ENCODE data around the gene ANAPC10. TPM values are rescaled to one million over a fixed set of nuclear protein-coding genes. Genes with fewer than 3 reads are reported as not detected.

Gene ANAPC10
- total and polyA plus RNA-seq, 2 donors (not counting 3 experiments of a cell fraction or from before 2014, with no cell fraction given), result 15.7 to 24.0 TPM

- ChIA-PET POLR2A (no interaction called here), CTCF (no interaction called here)
- no peaks in the 10 kb centered on the region for H3K4me1 ChIP-seq (ENCODE audit: control insufficient read depth, extremely low read depth, insufficient read depth, low read length)
- no peak for TF ChIP-seq MYC (IDR thresholded peaks at IDR 0.05; ENCODE audit: low read depth, low read length)
- BruUV-seq (replicated peaks), result no TSS peak
- no peaks in the 10 kb centered on the region for H4K20me1 ChIP-seq (replicated peaks; ENCODE audit: control insufficient read depth, extremely low read depth, insufficient read depth, low read length)
- DNase-seq (ENCODE audit: low read depth, low spot score) (no peak), FAIRE-seq (no peak)
- no peaks in the 10 kb centered on the region for H3K27me3 ChIP-seq (ENCODE audit: control insufficient read depth in 2 of 2, insufficient read depth in 2 of 2, low read length in 2 of 2)
- no peak overlapping the region for H3K4me2 ChIP-seq (ENCODE audit: insufficient read depth, low read length)
- H3K9ac ChIP-seq (replicated peaks; ENCODE audit: extremely low read depth, insufficient read depth, low read length), result no peak overlapping the region
- intact Hi-C loops (cut with micrococcal nuclease) (no loop called here), dilution Hi-C loops (cut with MboI; ENCODE audit: extremely low pct_ligation_motif_present, low sequenced_read_pairs) (no loop called here)
- H3K27ac ChIP-seq (ENCODE audit: insufficient read depth, low read depth, low read length), result no peak overlapping the region
- no peaks in the 10 kb centered on the region for H3K9me3 ChIP-seq (replicated peaks; ENCODE audit: control insufficient read depth, insufficient read depth, low read length)
- no peak overlapping the region for H3K4me3 ChIP-seq (replicated peaks in 1 of 3; ENCODE audit: insufficient read depth in 1 of 3, low read depth in 1 of 3, low read length in 3 of 3)
- H2AFZ ChIP-seq (ENCODE audit: low read depth, low read length), result no peak overlapping the region
- H3K79me2 ChIP-seq (ENCODE audit: control insufficient read depth, insufficient read depth, low read length), result peaks cover 10% of the 10 kb centered on the region
- no peaks in the 10 kb centered on the region for H3K9me1 ChIP-seq (replicated peaks; ENCODE audit: control insufficient read depth, extremely low read depth, insufficient read depth, low read length)
- peaks cover 0 to 2% of the 10 kb centered on the region in 2 experiments for H3K36me3 ChIP-seq (ENCODE audit: control insufficient read depth in 2 of 2, extremely low read depth in 1 of 2, insufficient read depth in 2 of 2, low read length in 2 of 2)
Measured at GRCh38 chr4:145076469-145076855, 21.5 kb downstream of the ANAPC10 start.

GRCh38 chr4:145075742-145076468, 22.1 kb downstream of the ANAPC10 start:
- no peaks in the 10 kb centered on the region for H3K9me3 ChIP-seq (replicated peaks; ENCODE audit: control insufficient read depth, insufficient read depth, low read length)
- no peak overlapping the region for H3K4me2 ChIP-seq (ENCODE audit: insufficient read depth, low read length)
- intact Hi-C loops (cut with micrococcal nuclease) (no loop called here), dilution Hi-C loops (cut with MboI; ENCODE audit: extremely low pct_ligation_motif_present, low sequenced_read_pairs) (no loop called here)
- no peaks in the 10 kb centered on the region for H3K9me1 ChIP-seq (replicated peaks; ENCODE audit: control insufficient read depth, extremely low read depth, insufficient read depth, low read length)
- peaks cover 10% of the 10 kb centered on the region for H3K79me2 ChIP-seq (ENCODE audit: control insufficient read depth, insufficient read depth, low read length)
- TF ChIP-seq FOS (IDR thresholded peaks at IDR 0.05; ENCODE audit: borderline replicate concordance, insufficient read depth, low read length), result no peak
- no peak for TF ChIP-seq JUN (IDR thresholded peaks at IDR 0.05; ENCODE audit: borderline replicate concordance, insufficient read depth, insufficient read length, low read depth)
- TF ChIP-seq CTCF (IDR thresholded peaks at IDR 0.05; ENCODE audit: extremely low read depth in 1 of 2, insufficient read depth in 1 of 2, low read depth in 1 of 2, low read length in 2 of 2), result no peak
- TF ChIP-seq EZH2 (IDR thresholded peaks at IDR 0.05; ENCODE audit: borderline replicate concordance, low read depth, low read length, severe bottlenecking), result no peak
- TF ChIP-seq POLR2A (IDR thresholded peaks at IDR 0.05; ENCODE audit: low read depth, low read length), result no peak
- TF ChIP-seq MYC (IDR thresholded peaks at IDR 0.05; ENCODE audit: low read depth, low read length), result no peak
- no peak for TF ChIP-seq GATA2 (IDR thresholded peaks at IDR 0.05; ENCODE audit: insufficient read depth, insufficient read length, low read depth, low read length)
- no peak for TF ChIP-seq MAX (IDR thresholded peaks at IDR 0.05; ENCODE audit: insufficient read depth, insufficient read length)
- TF ChIP-seq POLR2AphosphoS5 (IDR thresholded peaks at IDR 0.05; ENCODE audit: insufficient read depth, low read depth, low read length), result no peak
- H3K27ac ChIP-seq (ENCODE audit: insufficient read depth, low read depth, low read length), result no peak overlapping the region
- no peaks in the 10 kb centered on the region for H3K27me3 ChIP-seq (ENCODE audit: control insufficient read depth in 2 of 2, insufficient read depth in 2 of 2, low read length in 2 of 2)
- no peak overlapping the region for H3K9ac ChIP-seq (replicated peaks; ENCODE audit: extremely low read depth, insufficient read depth, low read length)
- H2AFZ ChIP-seq (ENCODE audit: low read depth, low read length), result no peak overlapping the region
- FAIRE-seq (no peak), DNase-seq (ENCODE audit: low read depth, low spot score) (no peak)
- no peaks in the 10 kb centered on the region for H3K4me1 ChIP-seq (ENCODE audit: control insufficient read depth, extremely low read depth, insufficient read depth, low read length)
- ChIA-PET CTCF (interaction anchor here (1.9 kb wide), 1 partner anchor 14 kb away, joined by 5 read pairs; no protein-coding TSS in a partner anchor), POLR2A (no interaction called here)
- no peaks in the 10 kb centered on the region for H4K20me1 ChIP-seq (replicated peaks; ENCODE audit: control insufficient read depth, extremely low read depth, insufficient read depth, low read length)
- peaks cover 0 to 2% of the 10 kb centered on the region in 2 experiments for H3K36me3 ChIP-seq (ENCODE audit: control insufficient read depth in 2 of 2, extremely low read depth in 1 of 2, insufficient read depth in 2 of 2, low read length in 2 of 2)
- BruUV-seq (replicated peaks), result no TSS peak
- no peak overlapping the region for H3K4me3 ChIP-seq (replicated peaks in 1 of 3; ENCODE audit: insufficient read depth in 1 of 3, low read depth in 1 of 3, low read length in 3 of 3)

Data from endothelial cell of umbilical vein (primary cell).